Measurements from ENCODE around the gene DCDC2B.

The DCDC2B gene

GRCh38 chr1:32239337-32239736, 30.4 kb downstream of the DCDC2B start:
- TF ChIP-seq EZH2phosphoT487 (IDR thresholded peaks at IDR 0.05; ENCODE audit: borderline replicate concordance, low read length), result no peak
- no peak for TF ChIP-seq CTCF (IDR thresholded peaks at IDR 0.05; ENCODE audit: low read depth, low read length, poor library complexity, severe bottlenecking)
- Histone ChIP-seq H3K27me3 (ENCODE audit: control insufficient read depth, low read length) (no peaks in the 10 kb centered on the region; the same call in 1 of the 2 replicates), H3K9me3 (ENCODE audit: control insufficient read depth, insufficient read depth, low read length) (no peaks in the 10 kb centered on the region), H3K4me1 (ENCODE audit: control insufficient read depth, low read length) (peaks cover 26% of the 10 kb centered on the region), H3F3A (ENCODE audit: control insufficient read depth, insufficient read depth) (peaks cover 11% of the 10 kb centered on the region; the same call in 1 of the 2 replicates), H3K27ac (ENCODE audit: low read depth, low read length) (no peak overlapping the region), H3K79me2 (ENCODE audit: control insufficient read depth, low read length) (no peaks in the 10 kb centered on the region), H3K4me3 (ENCODE audit: low read length) (no peak overlapping the region), H3K36me3 (ENCODE audit: control insufficient read depth, low read length) (peaks cover 12% of the 10 kb centered on the region; the same call in 1 of the 2 replicates), H3K4me2 (ENCODE audit: low read length) (no peak overlapping the region), H4K20me1 (ENCODE audit: control insufficient read depth, insufficient read depth, low read depth, low read length) (no peaks in the 10 kb centered on the region), H3K9me2 (replicated peaks; ENCODE audit: control insufficient read depth, low read length) (no peaks in the 10 kb centered on the region)

DNA sequence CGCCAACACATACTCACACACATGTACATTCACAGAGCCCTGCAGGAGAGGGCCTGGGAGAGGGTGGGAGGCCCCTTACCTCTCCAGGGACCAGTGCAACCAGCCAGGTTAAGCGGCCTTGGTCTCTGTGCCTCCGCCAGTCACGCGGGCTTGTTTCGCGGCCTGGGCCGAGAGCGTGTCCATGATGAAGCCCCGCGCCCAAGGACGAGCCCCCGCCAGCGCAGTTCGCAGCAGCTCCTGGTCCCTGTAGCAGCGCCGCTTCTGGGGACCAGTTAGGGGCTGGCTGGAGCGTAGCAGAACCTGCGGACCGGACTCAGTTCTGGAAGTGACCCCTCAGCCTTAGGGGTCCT, 30.9 kb downstream of the DCDC2B start:
- no peak overlapping the region for H3K4me3 ChIP-seq (ENCODE audit: low read length)
- no peak for TF ChIP-seq CTCF (IDR thresholded peaks at IDR 0.05; ENCODE audit: low read depth, low read length, poor library complexity, severe bottlenecking)
- no peak for TF ChIP-seq EZH2phosphoT487 (IDR thresholded peaks at IDR 0.05; ENCODE audit: borderline replicate concordance, low read length)
- H3K27ac ChIP-seq (ENCODE audit: low read depth, low read length), result no peak overlapping the region
- H4K20me1 ChIP-seq (ENCODE audit: control insufficient read depth, insufficient read depth, low read depth, low read length), result no peaks in the 10 kb centered on the region
- H3F3A ChIP-seq (ENCODE audit: control insufficient read depth, insufficient read depth), result peaks cover 11% of the 10 kb centered on the region; the same call in 1 of the 2 replicates
- H3K79me2 ChIP-seq (ENCODE audit: control insufficient read depth, low read length), result no peaks in the 10 kb centered on the region
- H3K9me3 ChIP-seq (ENCODE audit: control insufficient read depth, insufficient read depth, low read length), result no peaks in the 10 kb centered on the region
- no peaks in the 10 kb centered on the region for H3K9me2 ChIP-seq (replicated peaks; ENCODE audit: control insufficient read depth, low read length)
- peak overlapping the region; percentile 91 for H3K4me2 ChIP-seq (ENCODE audit: low read length)
- H3K4me1 ChIP-seq (ENCODE audit: control insufficient read depth, low read length), result peaks cover 26% of the 10 kb centered on the region
- peaks cover 9% of the 10 kb centered on the region; the same call in 1 of the 2 replicates for H3K36me3 ChIP-seq (ENCODE audit: control insufficient read depth, low read length)
- no peaks in the 10 kb centered on the region; the same call in 1 of the 2 replicates for H3K27me3 ChIP-seq (ENCODE audit: control insufficient read depth, low read length)

DNA sequence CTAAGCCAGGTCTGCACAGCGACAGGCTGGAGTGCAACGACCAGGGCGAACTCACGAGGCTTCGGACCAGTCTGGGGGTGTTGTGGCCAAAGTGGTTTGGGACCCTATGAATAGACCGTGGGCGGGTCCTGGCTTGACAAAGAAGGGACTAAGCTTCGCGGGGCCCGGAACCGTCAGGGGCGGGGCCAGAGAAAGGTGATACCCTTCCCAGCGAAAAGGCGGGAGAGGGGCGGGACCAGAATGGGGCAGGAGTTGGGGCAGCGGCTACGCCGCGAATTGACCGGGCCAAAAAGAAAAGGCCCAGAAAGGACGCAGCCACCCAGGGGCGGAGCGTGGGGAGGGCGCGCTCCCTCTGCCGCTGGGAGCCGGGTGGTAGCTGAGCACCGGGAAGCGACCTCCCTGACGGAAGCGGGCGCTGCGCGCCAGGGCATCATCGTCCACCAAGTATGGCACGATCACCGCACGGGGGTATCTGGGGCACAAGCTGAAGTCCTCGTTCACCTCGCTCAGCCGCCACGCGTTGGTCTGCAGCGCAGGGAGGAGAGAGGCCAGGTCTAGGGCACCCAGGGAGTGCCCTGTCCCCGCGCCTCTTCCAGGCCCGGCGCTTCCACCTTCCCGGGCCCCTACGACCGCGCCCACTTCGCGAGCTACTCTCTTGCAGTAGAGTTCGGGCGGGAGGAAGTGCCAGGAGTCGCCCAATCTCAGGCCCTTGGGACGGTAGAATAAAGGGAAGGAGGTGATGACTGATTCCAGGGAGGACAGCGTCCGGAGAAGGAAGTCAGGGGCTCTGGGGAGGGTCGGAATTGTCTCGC, 31.5 kb downstream of the DCDC2B start:
- Histone ChIP-seq H3K9me3 (ENCODE audit: control insufficient read depth, insufficient read depth, low read length) (no peaks in the 10 kb centered on the region), H3K27ac (ENCODE audit: low read depth, low read length) (no peak overlapping the region)
- no peak for TF ChIP-seq CTCF (IDR thresholded peaks at IDR 0.05; ENCODE audit: low read depth, low read length, poor library complexity, severe bottlenecking)
- 0 out of 2 replicates have a peak, but pooled peaks have one; percentile 31 for TF ChIP-seq EZH2phosphoT487 (IDR thresholded peaks at IDR 0.05; ENCODE audit: borderline replicate concordance, low read length)

More for the DNA sequence above, 31.5 kb downstream of the DCDC2B start:
- H3K4me1 ChIP-seq (ENCODE audit: control insufficient read depth, low read length), result peaks cover 26% of the 10 kb centered on the region
- no peaks in the 10 kb centered on the region for H4K20me1 ChIP-seq (ENCODE audit: control insufficient read depth, insufficient read depth, low read depth, low read length)
- no peaks in the 10 kb centered on the region for H3K9me2 ChIP-seq (replicated peaks; ENCODE audit: control insufficient read depth, low read length)
- peak overlapping the region; percentile 91 for H3K4me2 ChIP-seq (ENCODE audit: low read length)
- H3K36me3 ChIP-seq (ENCODE audit: control insufficient read depth, low read length), result peaks cover 6% of the 10 kb centered on the region; the same call in 1 of the 2 replicates
- H3F3A ChIP-seq (ENCODE audit: control insufficient read depth, insufficient read depth), result peaks cover 11% of the 10 kb centered on the region; the same call in 1 of the 2 replicates
- H3K27me3 ChIP-seq (ENCODE audit: control insufficient read depth, low read length), result no peaks in the 10 kb centered on the region; the same call in 1 of the 2 replicates
- H3K4me3 ChIP-seq (ENCODE audit: low read length), result peak overlapping the region; percentile 77
- no peaks in the 10 kb centered on the region for H3K79me2 ChIP-seq (ENCODE audit: control insufficient read depth, low read length)
